AG04450 (cell line): ENCODE data around the gene ECT2. TPM values are rescaled to one million over a fixed set of nuclear protein-coding genes. Genes with fewer than 3 reads are reported as not detected.
"Not testable (repeated sequence)": the region's sequence is repeated elsewhere in the genome, so short reads cannot be mapped to it uniquely, and the experiment has no call there.

Experiments used
- CTCF ChIA-PET: fragments of 300-600, 350-600 bp; formaldehyde crosslinking; extraction: SDS; loops from one replicate; lab custom pipeline; 2022; ENCODE audit warnings: antibody characterized with exemption, inconsistent platforms; lab: Charles Lee
- POLR2A ChIA-PET: fragments of 350-600 bp; formaldehyde crosslinking; extraction: SDS; loops from one replicate; lab custom pipeline; 2021; ENCODE audit warnings: antibody characterized with exemption, inconsistent platforms; lab: Yijun Ruan, JAX
- DNase-seq: peaks from one replicate; pipeline ENCODE4 v3.0.0-alpha.2; 2011; ENCODE audit warnings: low read depth, low spot score
- H3K27ac ChIP-seq: one replicate; pipeline ENCODE4 v1.5.1; 2012; ENCODE audit warnings: low read depth, low read length, control low read depth
- H3K27me3 ChIP-seq: one replicate; pipeline ENCODE4 v1.6.0; 2012; ENCODE audit warnings: low read length; ENCODE audit not compliant: control insufficient read depth, insufficient read depth
- H3K4me3 ChIP-seq: 2 replicates; pipeline ENCODE4 v1.5.1; 2011; ENCODE audit warnings: mild to moderate bottlenecking, low read depth, low read length, control low read depth
- H3K9me3 ChIP-seq: 2 replicates; pipeline ENCODE4 v1.5.1; 2012; ENCODE audit warnings: low read length; ENCODE audit not compliant: control insufficient read depth, insufficient read depth
- polyA plus RNA-seq: library from polyadenylated mRNA; depleted of rRNA; stranded (reverse); fragments of >200 nt; gene quantifications from 2 replicates; pipeline ENCODE4 v1.2.3, GENCODE V29; 2011
- TF ChIP-seq, protein P1 (sequence below): IDR thresholded peaks from 2 replicates; pipeline ENCODE4 v1.5.1; 2011; ENCODE audit warnings: low read depth, low read length, control low read depth, inconsistent platforms

Gene ECT2
- polyA plus RNA-seq, 1 experiment = 21.8 TPM

DNA sequence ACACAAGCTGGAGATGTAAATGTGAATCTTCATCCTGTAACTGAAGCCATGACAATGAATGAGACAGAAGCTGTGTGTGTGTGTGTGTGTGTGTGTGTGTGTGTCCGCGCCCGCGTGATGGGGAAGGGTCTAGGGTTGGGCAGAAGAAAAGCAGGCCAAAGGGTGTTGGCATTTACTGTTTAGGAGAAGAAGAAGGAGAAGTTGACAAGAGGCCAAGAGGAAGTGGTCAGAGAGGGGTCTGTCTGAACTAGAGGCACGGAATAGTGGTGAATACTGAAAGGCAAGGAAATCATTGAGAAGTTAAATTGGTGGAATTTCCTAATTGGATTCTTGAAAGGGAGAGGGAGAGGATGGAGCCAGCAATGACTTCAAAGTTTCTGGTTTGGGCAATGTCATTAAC, 34.0 kb upstream of the ECT2 start:
- Histone ChIP-seq H3K27me3 (no peaks in the 10 kb centered on the region), H3K9me3 (peaks cover 8% of the 10 kb centered on the region; the same call in 1 of the 2 replicates), H3K27ac (no peak overlapping the region), H3K4me3 (no peak overlapping the region)
- no peak for DNase-seq
- CTCF ChIA-PET = interaction anchor here (0.7 kb wide), 1 partner anchor 11 kb away, joined by 4 read pairs; no protein-coding TSS in a partner anchor
- POLR2A ChIA-PET = no interaction called here
- TF ChIP-seq, protein P1, sequence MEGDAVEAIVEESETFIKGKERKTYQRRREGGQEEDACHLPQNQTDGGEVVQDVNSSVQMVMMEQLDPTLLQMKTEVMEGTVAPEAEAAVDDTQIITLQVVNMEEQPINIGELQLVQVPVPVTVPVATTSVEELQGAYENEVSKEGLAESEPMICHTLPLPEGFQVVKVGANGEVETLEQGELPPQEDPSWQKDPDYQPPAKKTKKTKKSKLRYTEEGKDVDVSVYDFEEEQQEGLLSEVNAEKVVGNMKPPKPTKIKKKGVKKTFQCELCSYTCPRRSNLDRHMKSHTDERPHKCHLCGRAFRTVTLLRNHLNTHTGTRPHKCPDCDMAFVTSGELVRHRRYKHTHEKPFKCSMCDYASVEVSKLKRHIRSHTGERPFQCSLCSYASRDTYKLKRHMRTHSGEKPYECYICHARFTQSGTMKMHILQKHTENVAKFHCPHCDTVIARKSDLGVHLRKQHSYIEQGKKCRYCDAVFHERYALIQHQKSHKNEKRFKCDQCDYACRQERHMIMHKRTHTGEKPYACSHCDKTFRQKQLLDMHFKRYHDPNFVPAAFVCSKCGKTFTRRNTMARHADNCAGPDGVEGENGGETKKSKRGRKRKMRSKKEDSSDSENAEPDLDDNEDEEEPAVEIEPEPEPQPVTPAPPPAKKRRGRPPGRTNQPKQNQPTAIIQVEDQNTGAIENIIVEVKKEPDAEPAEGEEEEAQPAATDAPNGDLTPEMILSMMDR = no peak

DNA sequence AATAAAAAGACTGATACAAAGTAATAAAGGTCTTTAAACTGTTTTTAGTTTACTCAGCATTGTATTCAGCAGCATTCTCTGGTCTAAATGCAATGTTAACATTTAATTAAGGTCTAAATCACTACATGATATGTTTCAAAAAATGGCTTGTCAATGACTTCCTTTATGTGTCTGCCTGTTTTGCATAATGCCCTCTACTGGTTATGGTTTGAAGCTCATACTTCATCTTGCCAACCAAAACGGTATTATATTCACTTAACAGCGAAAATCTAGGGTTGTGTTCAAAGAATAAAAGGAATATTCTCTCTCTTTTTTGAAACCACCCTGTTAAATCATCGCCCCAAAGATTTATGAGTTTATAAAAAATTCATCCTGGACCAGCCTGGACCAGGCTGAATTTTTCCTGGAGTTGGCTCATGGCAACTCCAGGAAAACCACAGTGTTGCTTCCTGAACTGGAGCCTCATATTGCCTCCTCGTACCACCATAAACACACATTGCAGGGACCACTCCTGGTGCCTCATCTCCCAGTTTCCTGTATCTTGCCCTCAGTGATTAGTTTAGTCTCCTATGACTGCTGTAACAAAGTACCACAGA, 32.9 kb upstream of the ECT2 start:
- TF ChIP-seq, protein P1 = peak; percentile 35; the same call in 1 of the 2 replicates
- no peak overlapping the region for H3K27ac ChIP-seq
- no peak overlapping the region for H3K4me3 ChIP-seq
- CTCF ChIA-PET = interaction anchor here (1.0 to 1.1 kb wide), 2 partner anchors 18 to 26 kb away, joined by 3 read pairs; no protein-coding TSS in a partner anchor
- peaks cover 8% of the 10 kb centered on the region; the same call in 1 of the 2 replicates for H3K9me3 ChIP-seq
- POLR2A ChIA-PET = no interaction called here
- H3K27me3 ChIP-seq = no peaks in the 10 kb centered on the region
- DNase-seq = no peak

DNA sequence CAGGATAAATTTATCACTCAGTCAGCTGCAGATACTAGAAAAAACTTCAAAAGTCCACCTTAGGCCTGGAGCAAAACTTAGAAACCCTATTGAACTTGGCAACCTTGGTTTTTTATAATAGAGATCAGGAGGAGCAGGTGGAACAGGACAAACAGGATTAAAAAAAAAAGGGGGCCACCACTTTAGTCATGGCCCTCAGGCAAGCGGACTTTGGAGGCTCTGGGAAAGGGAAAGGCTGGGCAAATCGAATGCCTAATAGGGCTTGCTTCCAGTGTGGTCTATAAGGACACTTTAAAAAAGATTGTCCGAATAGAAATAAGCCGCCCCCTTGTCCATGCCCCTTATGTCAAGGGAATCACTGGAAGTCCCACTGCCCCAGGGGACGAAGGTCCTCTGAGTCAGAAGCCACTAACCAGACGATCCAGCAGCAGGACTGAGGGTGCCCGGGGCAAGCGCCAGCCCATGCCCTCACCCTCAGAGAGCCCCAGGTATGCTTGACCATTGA, 27.9 kb upstream of the ECT2 start:
- POLR2A ChIA-PET, H3K27me3 ChIP-seq, H3K4me3 ChIP-seq, H3K9me3 ChIP-seq, DNase-seq, H3K27ac ChIP-seq, CTCF ChIA-PET: not testable (repeated sequence)

DNA sequence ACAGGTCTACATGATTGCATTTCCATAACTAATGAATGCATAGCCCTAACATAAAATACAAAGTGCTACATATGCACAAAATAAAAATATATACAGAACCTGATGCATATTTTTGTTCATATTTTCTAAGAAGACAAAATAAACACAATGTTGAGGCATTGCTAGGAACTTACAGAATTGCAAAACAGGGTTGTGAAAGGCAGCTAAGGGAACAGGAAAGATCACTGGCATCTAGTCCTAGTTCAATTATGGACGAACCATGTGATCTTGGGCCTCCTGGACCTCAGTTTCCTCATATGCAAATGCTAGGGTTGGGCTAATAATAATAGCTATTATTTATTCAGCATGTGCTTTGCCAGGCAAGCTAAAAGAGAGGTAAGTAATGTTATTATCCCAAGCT, 24.1 kb upstream of the ECT2 start:
- DNase-seq = no peak
- no peak overlapping the region for H3K27ac ChIP-seq
- TF ChIP-seq, protein P1 = no peak
- CTCF ChIA-PET = interaction anchor here (1.6 kb wide), 1 partner anchor 14 kb away, joined by 5 read pairs; no protein-coding TSS in a partner anchor
- H3K9me3 ChIP-seq = no peaks in the 10 kb centered on the region
- H3K4me3 ChIP-seq = no peak overlapping the region
- POLR2A ChIA-PET = no interaction called here
- H3K27me3 ChIP-seq = no peaks in the 10 kb centered on the region

DNA sequence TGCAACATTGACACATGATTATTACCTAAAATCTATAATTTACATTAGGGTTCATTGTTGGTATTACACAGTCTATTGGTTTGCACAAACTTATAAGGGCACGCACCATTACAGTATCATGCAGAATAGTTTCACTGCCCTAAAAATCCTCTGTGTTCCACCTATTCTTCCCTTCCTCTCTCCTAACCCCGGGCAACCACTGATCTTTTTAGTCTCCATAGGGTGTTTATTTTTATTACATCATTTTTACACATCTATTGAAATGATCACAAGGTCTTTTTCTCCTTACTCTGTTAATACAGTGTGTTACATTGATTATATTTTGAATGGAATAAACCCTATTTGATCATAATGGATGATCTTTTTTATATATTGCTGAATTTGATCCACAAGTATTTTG, 15.5 kb upstream of the ECT2 start:
- TF ChIP-seq, protein P1 = no peak
- H3K27me3 ChIP-seq = no peaks in the 10 kb centered on the region
- ChIA-PET CTCF (no interaction called here), POLR2A (no interaction called here)
- H3K4me3 ChIP-seq = no peak overlapping the region
- no peak for DNase-seq
- H3K9me3 ChIP-seq = no peaks in the 10 kb centered on the region
- H3K27ac ChIP-seq = no peak overlapping the region
